GM23338 (cell line): Measurements from ENCODE around the gene SUB1. TPM values are rescaled to one million over a fixed set of nuclear protein-coding genes. Genes with fewer than 3 reads are reported as not detected.
"Not testable (repeated sequence)": the region's sequence is repeated elsewhere in the genome, so short reads cannot be mapped to it uniquely, and the experiment has no call there.

Experiments used
- ATAC-seq: fragments of 200-7000 bp; cut with Tn5 transposase; 3 replicates; pipeline ENCODE4 v1.9.1; 2020
- DNase-seq: peaks from one replicate; pipeline ENCODE4 v3.0.0-alpha.2; 2015; ENCODE audit warnings: low spot score
- H2AFZ ChIP-seq: fragments of 200-600 bp; sonication (generic); 2 replicates; pipeline ENCODE4 v1.8.0; 2016; ENCODE audit warnings: antibody characterized with exemption, mild to moderate bottlenecking, moderate library complexity
- H3F3A ChIP-seq: fragments of 200-600 bp; sonication (generic); replicated peaks from 2 replicates; pipeline ENCODE4 v1.8.0; 2017; ENCODE audit warnings: antibody characterized with exemption, mixed run types, low read depth
- H3K27ac ChIP-seq: fragments of 200-600 bp; sonication (generic); 2 replicates; pipeline ENCODE4 v1.6.1; 2016; ENCODE audit warnings: low read depth
- H3K27me3 ChIP-seq: fragments of 200-600 bp; sonication (generic); 2 replicates; pipeline ENCODE4 v1.8.0; 2016; ENCODE audit warnings: mild to moderate bottlenecking, mixed run types, moderate library complexity; ENCODE audit not compliant: insufficient read depth
- H3K36me3 ChIP-seq: fragments of 200-600 bp; sonication (generic); 2 replicates; pipeline ENCODE4 v1.8.0; 2016; ENCODE audit warnings: mild to moderate bottlenecking; ENCODE audit not compliant: insufficient read depth
- H3K4me1 ChIP-seq: fragments of 200-600 bp; sonication (generic); 2 replicates; pipeline ENCODE4 v1.8.0; 2016; ENCODE audit warnings: mild to moderate bottlenecking, moderate library complexity; ENCODE audit not compliant: insufficient read depth
- H3K4me2 ChIP-seq: fragments of 200-600 bp; sonication (generic); 2 replicates; pipeline ENCODE4 v1.7.1; 2017; ENCODE audit warnings: mixed run types
- H3K4me3 ChIP-seq: fragments of 200-600 bp; sonication (generic); 2 replicates; pipeline ENCODE4 v1.6.1; 2016; ENCODE audit warnings: mixed run types
- H3K79me2 ChIP-seq: fragments of 200-600 bp; sonication (generic); replicated peaks from 2 replicates; pipeline ENCODE4 v1.8.0; 2017; ENCODE audit warnings: mild to moderate bottlenecking; ENCODE audit not compliant: insufficient read depth
- H3K9me2 ChIP-seq: fragments of 200-600 bp; sonication (generic); 2 replicates; pipeline ENCODE4 v1.8.0; 2017; ENCODE audit not compliant: insufficient read depth
- H4K20me1 ChIP-seq: fragments of 200-600 bp; sonication (generic); replicated peaks from 2 replicates; pipeline ENCODE4 v1.8.0; 2017; ENCODE audit warnings: mild to moderate bottlenecking; ENCODE audit not compliant: insufficient read depth
- H3K27ac Mint-ChIP-seq: 2 replicates; pipeline ENCODE4 v1.8.0; 2020; ENCODE audit warnings: inconsistent platforms, mild to moderate bottlenecking, moderate library complexity, mixed read lengths
- H3K27me3 Mint-ChIP-seq: 3 replicates; pipeline ENCODE4 v1.8.0; 2022; ENCODE audit warnings: low read depth, mild to moderate bottlenecking, moderate library complexity, mixed read lengths, inconsistent platforms; ENCODE audit not compliant: insufficient read depth, poor library complexity
- H3K36me3 Mint-ChIP-seq: 3 replicates; pipeline ENCODE4 v1.8.0; 2021; ENCODE audit warnings: low read depth, mild to moderate bottlenecking, inconsistent platforms, moderate library complexity, mixed read lengths
- H3K4me1 Mint-ChIP-seq: 3 replicates; pipeline ENCODE4 v1.8.0; 2020; ENCODE audit warnings: mild to moderate bottlenecking, inconsistent platforms, mixed read lengths
- H3K4me3 Mint-ChIP-seq: 3 replicates; pipeline ENCODE4 v1.8.0; 2021; ENCODE audit warnings: moderate library complexity, mild to moderate bottlenecking, inconsistent platforms, mixed read lengths
- H3K9me3 Mint-ChIP-seq: 3 replicates; pipeline ENCODE4 v1.8.0; 2020; ENCODE audit warnings: moderate library complexity, mild to moderate bottlenecking, inconsistent platforms, mixed read lengths
- CREB1 ChIP-seq: fragments of 250-450 bp; sonication (Bioruptor Pico); IDR thresholded peaks from 2 replicates; pipeline ENCODE4 v1.5.0; 2020; ENCODE audit warnings: low read depth, mild to moderate bottlenecking, moderate library complexity
- EZH2 ChIP-seq: fragments of 200-600 bp; sonication (generic); IDR thresholded peaks from one replicate; pipeline ENCODE4 v1.8.0; 2017; ENCODE audit warnings: antibody characterized with exemption, mild to moderate bottlenecking, low read depth; ENCODE audit not compliant: unreplicated experiment
- EZH2phosphoT487 ChIP-seq: fragments of 200-600 bp; sonication (generic); IDR thresholded peaks from one replicate; pipeline ENCODE4 v1.8.1; 2018; ENCODE audit warnings: antibody characterized with exemption; ENCODE audit not compliant: unreplicated experiment
- NANOG ChIP-seq: IDR thresholded peaks from 2 replicates; pipeline ENCODE4 v1.6.1; 2016; ENCODE audit warnings: antibody characterized with exemption, borderline replicate concordance
- STAT1 ChIP-seq: IDR thresholded peaks from one replicate; pipeline ENCODE4 v1.6.1; 2016; ENCODE audit warnings: antibody characterized with exemption; ENCODE audit not compliant: unreplicated experiment
- ZNF331 ChIP-seq: fragments of 250-450 bp; sonication (Bioruptor Pico); IDR thresholded peaks from 2 replicates; pipeline ENCODE4 v1.5.0; 2020; ENCODE audit warnings: low read depth, mild to moderate bottlenecking, moderate library complexity
- ZNF462 ChIP-seq: fragments of 250-450 bp; sonication (Bioruptor Pico); IDR thresholded peaks from 2 replicates; pipeline ENCODE4 v1.5.0; 2020; ENCODE audit warnings: mild to moderate bottlenecking, moderate library complexity
- polyA plus RNA-seq: library from polyadenylated mRNA; unstranded; fragments of >200 nt; fragmentation: Nextera tagmentation; extraction: Ambion mirVana; gene quantifications from 2 replicates; pipeline ENCODE4 v1.2.1, GENCODE V29; 2016
- total RNA-seq: library from RNA; depleted of rRNA; stranded (reverse); fragments of >200 nt; shearing (Covaris generic); gene quantifications from 2 replicates; pipeline ENCODE4 v1.2.3, GENCODE V29; 2014
- TF ChIP-seq, protein P1 (sequence below), 2 experiments: fragments of 200-600 bp in 1 of 2; sonication (generic) in 1 of 2; conservative IDR thresholded peaks; 2 replicates each; pipeline versions ENCODE4 v1.5.1 to v1.6.1; 2016 to 2017; ENCODE audit warnings: antibody characterized with exemption in 2 of 2, low read depth in 2 of 2, mild to moderate bottlenecking in 2 of 2, moderate library complexity in 1 of 2
- TF ChIP-seq, protein P2 (sequence below): IDR thresholded peaks from 2 replicates; pipeline ENCODE4 v1.6.1; 2016; ENCODE audit warnings: antibody characterized with exemption
- TF ChIP-seq, protein P3 (sequence below): IDR thresholded peaks from one replicate; pipeline ENCODE4 v1.6.1; 2018; ENCODE audit warnings: antibody characterized with exemption; ENCODE audit not compliant: unreplicated experiment

SUB1 gene
- total and polyA plus RNA-seq, 2 experiments from 2014 or later, result 365 to 1,041 TPM

- H3K4me2 ChIP-seq, H3K36me3 ChIP-seq, H3K4me3 ChIP-seq, H3K27me3 Mint-ChIP-seq, H3K27ac ChIP-seq, H3K4me1 Mint-ChIP-seq, H3K79me2 ChIP-seq, H3K4me1 ChIP-seq, H4K20me1 ChIP-seq, DNase-seq, H3K4me3 Mint-ChIP-seq, H3K27ac Mint-ChIP-seq, H3F3A ChIP-seq, H3K27me3 ChIP-seq, H2AFZ ChIP-seq, H3K9me3 Mint-ChIP-seq, ATAC-seq, H3K9me2 ChIP-seq, H3K36me3 Mint-ChIP-seq: not testable (repeated sequence)
Measured at GRCh38 chr5:32552491-32552890, 32.9 kb upstream of the SUB1 start.

DNA sequence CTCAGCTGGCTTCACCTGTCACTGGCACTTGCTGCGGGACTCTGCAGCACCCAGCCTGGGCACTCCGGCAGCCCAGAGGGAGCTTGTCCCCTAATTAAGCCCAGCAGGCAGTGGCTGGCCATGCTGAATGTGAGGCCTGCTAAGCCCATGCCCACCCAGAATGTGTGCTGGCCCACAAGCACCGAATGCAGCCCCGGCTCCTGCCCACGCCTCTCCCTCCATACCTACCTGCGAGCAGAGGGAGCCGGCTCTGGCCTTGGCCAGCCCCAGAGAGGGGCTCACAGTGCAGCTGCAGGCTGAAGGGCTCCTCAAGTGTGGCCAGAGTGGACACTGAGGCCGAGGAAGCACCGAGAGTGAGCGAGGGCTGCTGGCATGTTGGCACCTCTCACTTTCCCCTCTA, 32.4 kb upstream of the SUB1 start:
- no peak for ATAC-seq
- H2AFZ ChIP-seq, result no peak overlapping the region
- H3K27ac Mint-ChIP-seq, result no peak overlapping the region
- H3K4me2 ChIP-seq, result no peak overlapping the region
- no peaks in the 10 kb centered on the region for H3K79me2 ChIP-seq
- no peak overlapping the region for H3K27ac ChIP-seq
- H3K36me3 ChIP-seq, result no peaks in the 10 kb centered on the region
- peaks cover 6% of the 10 kb centered on the region; the same call in 1 of the 2 replicates for H3K4me1 ChIP-seq
- H3K4me3 ChIP-seq, result no peak overlapping the region
- DNase-seq, result no peak
- peaks cover 2% of the 10 kb centered on the region for H3K27me3 Mint-ChIP-seq
- H3K4me3 Mint-ChIP-seq, result no peak overlapping the region
- no peaks in the 10 kb centered on the region for H3K9me2 ChIP-seq
- no peaks in the 10 kb centered on the region for H4K20me1 ChIP-seq
- H3K27me3 ChIP-seq, result no peaks in the 10 kb centered on the region
- no peaks in the 10 kb centered on the region for H3F3A ChIP-seq
- H3K36me3 Mint-ChIP-seq, result no peaks in the 10 kb centered on the region
- peaks cover 7% of the 10 kb centered on the region for H3K9me3 Mint-ChIP-seq
- peaks cover 4% of the 10 kb centered on the region for H3K4me1 Mint-ChIP-seq
- no peak for TF ChIP-seq STAT1
- TF ChIP-seq NANOG, result no peak
- no peak for TF ChIP-seq ZNF331 (CRISPR knock-in tag)
- TF ChIP-seq, protein P1, sequence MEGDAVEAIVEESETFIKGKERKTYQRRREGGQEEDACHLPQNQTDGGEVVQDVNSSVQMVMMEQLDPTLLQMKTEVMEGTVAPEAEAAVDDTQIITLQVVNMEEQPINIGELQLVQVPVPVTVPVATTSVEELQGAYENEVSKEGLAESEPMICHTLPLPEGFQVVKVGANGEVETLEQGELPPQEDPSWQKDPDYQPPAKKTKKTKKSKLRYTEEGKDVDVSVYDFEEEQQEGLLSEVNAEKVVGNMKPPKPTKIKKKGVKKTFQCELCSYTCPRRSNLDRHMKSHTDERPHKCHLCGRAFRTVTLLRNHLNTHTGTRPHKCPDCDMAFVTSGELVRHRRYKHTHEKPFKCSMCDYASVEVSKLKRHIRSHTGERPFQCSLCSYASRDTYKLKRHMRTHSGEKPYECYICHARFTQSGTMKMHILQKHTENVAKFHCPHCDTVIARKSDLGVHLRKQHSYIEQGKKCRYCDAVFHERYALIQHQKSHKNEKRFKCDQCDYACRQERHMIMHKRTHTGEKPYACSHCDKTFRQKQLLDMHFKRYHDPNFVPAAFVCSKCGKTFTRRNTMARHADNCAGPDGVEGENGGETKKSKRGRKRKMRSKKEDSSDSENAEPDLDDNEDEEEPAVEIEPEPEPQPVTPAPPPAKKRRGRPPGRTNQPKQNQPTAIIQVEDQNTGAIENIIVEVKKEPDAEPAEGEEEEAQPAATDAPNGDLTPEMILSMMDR (conservative IDR thresholded peaks at IDR 0.05; ENCODE audit: low read depth in 2 of 2), result no peak
- no peak for TF ChIP-seq ZNF462 (CRISPR knock-in tag)
- no peak for TF ChIP-seq EZH2phosphoT487
- no peak for TF ChIP-seq EZH2
- TF ChIP-seq, protein P2, sequence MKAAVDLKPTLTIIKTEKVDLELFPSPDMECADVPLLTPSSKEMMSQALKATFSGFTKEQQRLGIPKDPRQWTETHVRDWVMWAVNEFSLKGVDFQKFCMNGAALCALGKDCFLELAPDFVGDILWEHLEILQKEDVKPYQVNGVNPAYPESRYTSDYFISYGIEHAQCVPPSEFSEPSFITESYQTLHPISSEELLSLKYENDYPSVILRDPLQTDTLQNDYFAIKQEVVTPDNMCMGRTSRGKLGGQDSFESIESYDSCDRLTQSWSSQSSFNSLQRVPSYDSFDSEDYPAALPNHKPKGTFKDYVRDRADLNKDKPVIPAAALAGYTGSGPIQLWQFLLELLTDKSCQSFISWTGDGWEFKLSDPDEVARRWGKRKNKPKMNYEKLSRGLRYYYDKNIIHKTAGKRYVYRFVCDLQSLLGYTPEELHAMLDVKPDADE, result no peak
- TF ChIP-seq, protein P3, sequence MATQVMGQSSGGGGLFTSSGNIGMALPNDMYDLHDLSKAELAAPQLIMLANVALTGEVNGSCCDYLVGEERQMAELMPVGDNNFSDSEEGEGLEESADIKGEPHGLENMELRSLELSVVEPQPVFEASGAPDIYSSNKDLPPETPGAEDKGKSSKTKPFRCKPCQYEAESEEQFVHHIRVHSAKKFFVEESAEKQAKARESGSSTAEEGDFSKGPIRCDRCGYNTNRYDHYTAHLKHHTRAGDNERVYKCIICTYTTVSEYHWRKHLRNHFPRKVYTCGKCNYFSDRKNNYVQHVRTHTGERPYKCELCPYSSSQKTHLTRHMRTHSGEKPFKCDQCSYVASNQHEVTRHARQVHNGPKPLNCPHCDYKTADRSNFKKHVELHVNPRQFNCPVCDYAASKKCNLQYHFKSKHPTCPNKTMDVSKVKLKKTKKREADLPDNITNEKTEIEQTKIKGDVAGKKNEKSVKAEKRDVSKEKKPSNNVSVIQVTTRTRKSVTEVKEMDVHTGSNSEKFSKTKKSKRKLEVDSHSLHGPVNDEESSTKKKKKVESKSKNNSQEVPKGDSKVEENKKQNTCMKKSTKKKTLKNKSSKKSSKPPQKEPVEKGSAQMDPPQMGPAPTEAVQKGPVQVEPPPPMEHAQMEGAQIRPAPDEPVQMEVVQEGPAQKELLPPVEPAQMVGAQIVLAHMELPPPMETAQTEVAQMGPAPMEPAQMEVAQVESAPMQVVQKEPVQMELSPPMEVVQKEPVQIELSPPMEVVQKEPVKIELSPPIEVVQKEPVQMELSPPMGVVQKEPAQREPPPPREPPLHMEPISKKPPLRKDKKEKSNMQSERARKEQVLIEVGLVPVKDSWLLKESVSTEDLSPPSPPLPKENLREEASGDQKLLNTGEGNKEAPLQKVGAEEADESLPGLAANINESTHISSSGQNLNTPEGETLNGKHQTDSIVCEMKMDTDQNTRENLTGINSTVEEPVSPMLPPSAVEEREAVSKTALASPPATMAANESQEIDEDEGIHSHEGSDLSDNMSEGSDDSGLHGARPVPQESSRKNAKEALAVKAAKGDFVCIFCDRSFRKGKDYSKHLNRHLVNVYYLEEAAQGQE, result no peak
- no peak for TF ChIP-seq CREB1 (CRISPR knock-in tag)
